Activated CD8-positive, alpha-beta T cell treated with anti-CD3 and anti-CD28 coated beads for 36 hours (primary cell): ENCODE measurements around the gene RUSC1. TPM values are rescaled to one million over a fixed set of nuclear protein-coding genes. Genes with fewer than 3 reads are reported as not detected.

Experiments used
- ATAC-seq: fragments of 200-7000 bp; cut with Tn5 transposase; one replicate; pipeline ENCODE4 v1.10.0; 2021; ENCODE audit warnings: mild to moderate bottlenecking, moderate library complexity
- CTCF ChIA-PET: fragments of 350-600 bp; sonication (Branson Sonifier 250); formaldehyde crosslinking; loops from one replicate; lab custom pipeline; 2021; ENCODE audit warnings: antibody characterized with exemption; lab: Charles Lee
- POLR2A ChIA-PET: fragments of 350-600 bp; sonication (Branson Sonifier 250); formaldehyde crosslinking; loops from one replicate; lab custom pipeline; 2021; ENCODE audit warnings: antibody characterized with exemption; lab: Charles Lee
- DNase-seq: peaks from one replicate; pipeline ENCODE4 v3.0.0-alpha.2; 2020
- H3K27ac Mint-ChIP-seq: one replicate; pipeline ENCODE4 v1.8.0; 2021; ENCODE audit warnings: mild to moderate bottlenecking, mixed read lengths
- H3K27me3 Mint-ChIP-seq: one replicate; pipeline ENCODE4 v1.8.0; 2021; ENCODE audit warnings: mixed read lengths
- H3K36me3 Mint-ChIP-seq: one replicate; pipeline ENCODE4 v1.8.0; 2021; ENCODE audit warnings: low read depth, mixed read lengths
- H3K4me1 Mint-ChIP-seq: one replicate; pipeline ENCODE4 v1.8.0; 2021; ENCODE audit warnings: low read depth, mixed read lengths
- H3K4me3 Mint-ChIP-seq: one replicate; pipeline ENCODE4 v1.8.0; 2021; ENCODE audit warnings: mild to moderate bottlenecking, moderate library complexity, mixed read lengths
- H3K9me3 Mint-ChIP-seq: one replicate; pipeline ENCODE4 v1.8.0; 2021; ENCODE audit warnings: mixed read lengths
- intact Hi-C: fragments of 100-400 bp; cut with micrococcal nuclease; formaldehyde crosslinking; loops from one replicate; pipeline ENCODE4 v1.10.0; 2022
- total RNA-seq, 2 experiments: library from RNA; stranded (reverse); gene quantifications; one replicate each; pipeline ENCODE4 v1.2.3, GENCODE V29; 2021
- TF ChIP-seq, protein P1 (sequence below): fragments of 200-600 bp; IDR thresholded peaks from one replicate; pipeline ENCODE4 v1.8.0; 2022; ENCODE audit warnings: antibody characterized with exemption, mild to moderate bottlenecking

Gene RUSC1
- total RNA-seq, 2 experiments from 2014 or later, result 21.2 to 21.6 TPM

DNA sequence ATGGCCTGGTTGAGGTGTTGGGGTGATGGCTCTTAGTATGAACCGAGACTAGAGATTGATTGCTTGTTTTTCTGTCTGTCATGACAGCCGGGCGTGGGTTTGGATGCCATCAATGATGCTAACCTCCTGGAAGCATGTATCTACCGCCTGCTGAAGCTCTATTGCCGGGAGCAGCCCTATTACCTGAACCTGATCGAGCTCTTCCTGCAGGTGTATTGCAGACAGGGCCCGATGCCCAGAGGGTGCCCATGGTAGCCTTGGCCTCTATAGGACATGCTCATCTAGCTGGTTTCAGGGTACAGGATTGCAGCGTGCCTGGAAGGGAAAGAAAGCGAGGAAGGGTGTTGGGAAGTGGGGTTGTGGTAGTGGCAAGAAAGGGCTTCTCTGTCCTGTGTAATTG is 2.6 kb upstream of the RUSC1 start:
- H3K4me3 Mint-ChIP-seq, result no peak overlapping the region
- intact Hi-C loops, result no loop called here
- no peak for DNase-seq
- H3K4me1 Mint-ChIP-seq, result peaks cover 34% of the 10 kb centered on the region
- CTCF ChIA-PET, result interaction anchor here (0.7 to 1.4 kb wide), 3 partner anchors 67 to 292 kb away, joined by 3 to 4 read pairs (median 3); partner anchors contain the start of gene MSTO1
- TF ChIP-seq, protein P1, sequence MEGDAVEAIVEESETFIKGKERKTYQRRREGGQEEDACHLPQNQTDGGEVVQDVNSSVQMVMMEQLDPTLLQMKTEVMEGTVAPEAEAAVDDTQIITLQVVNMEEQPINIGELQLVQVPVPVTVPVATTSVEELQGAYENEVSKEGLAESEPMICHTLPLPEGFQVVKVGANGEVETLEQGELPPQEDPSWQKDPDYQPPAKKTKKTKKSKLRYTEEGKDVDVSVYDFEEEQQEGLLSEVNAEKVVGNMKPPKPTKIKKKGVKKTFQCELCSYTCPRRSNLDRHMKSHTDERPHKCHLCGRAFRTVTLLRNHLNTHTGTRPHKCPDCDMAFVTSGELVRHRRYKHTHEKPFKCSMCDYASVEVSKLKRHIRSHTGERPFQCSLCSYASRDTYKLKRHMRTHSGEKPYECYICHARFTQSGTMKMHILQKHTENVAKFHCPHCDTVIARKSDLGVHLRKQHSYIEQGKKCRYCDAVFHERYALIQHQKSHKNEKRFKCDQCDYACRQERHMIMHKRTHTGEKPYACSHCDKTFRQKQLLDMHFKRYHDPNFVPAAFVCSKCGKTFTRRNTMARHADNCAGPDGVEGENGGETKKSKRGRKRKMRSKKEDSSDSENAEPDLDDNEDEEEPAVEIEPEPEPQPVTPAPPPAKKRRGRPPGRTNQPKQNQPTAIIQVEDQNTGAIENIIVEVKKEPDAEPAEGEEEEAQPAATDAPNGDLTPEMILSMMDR, result no peak
- no peak overlapping the region for H3K27ac Mint-ChIP-seq
- no peaks in the 10 kb centered on the region for H3K27me3 Mint-ChIP-seq
- no peaks in the 10 kb centered on the region for H3K9me3 Mint-ChIP-seq
- peaks cover 51% of the 10 kb centered on the region for H3K36me3 Mint-ChIP-seq
- ATAC-seq, result no peak
- POLR2A ChIA-PET, result interaction anchor here (0.7 to 1.2 kb wide), 3 partner anchors 10 to 124 kb away, joined by 3 read pairs; partner anchors contain the start of gene FDPS

DNA sequence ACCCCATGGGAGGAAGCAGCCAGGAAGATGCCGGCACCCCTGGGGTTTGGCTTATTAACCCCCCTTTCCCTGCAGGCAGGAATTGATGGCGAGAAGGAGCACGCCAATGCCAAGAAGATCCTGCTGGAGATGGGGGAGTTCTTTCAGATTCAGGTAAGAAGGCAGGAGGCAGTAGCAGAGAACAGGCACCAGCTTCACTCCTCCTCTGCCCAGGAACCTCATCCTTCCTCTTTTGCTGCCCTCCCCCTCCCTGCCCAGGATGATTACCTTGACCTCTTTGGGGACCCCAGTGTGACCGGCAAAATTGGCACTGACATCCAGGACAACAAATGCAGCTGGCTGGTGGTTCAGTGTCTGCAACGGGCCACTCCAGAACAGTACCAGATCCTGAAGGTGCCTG is 1.2 kb upstream of the RUSC1 start:
- TF ChIP-seq, protein P1, result no peak
- Mint-ChIP-seq H3K27me3 (no peaks in the 10 kb centered on the region), H3K4me3 (no peak overlapping the region), H3K36me3 (peaks cover 45% of the 10 kb centered on the region), H3K4me1 (peaks cover 33% of the 10 kb centered on the region), H3K9me3 (no peaks in the 10 kb centered on the region), H3K27ac (no peak overlapping the region)
- ATAC-seq (no peak), DNase-seq (no peak)
- ChIA-PET CTCF (interaction anchor here (3.3 to 6.1 kb wide), 2 partner anchors 12 to 70 kb away, joined by 21 to 170 read pairs; partner anchors contain the start of gene FDPS), POLR2A (interaction anchor here (1.0 to 4.8 kb wide), 3 partner anchors 47 to 69 kb away, joined by 3 to 24 read pairs (median 3); partner anchors contain the start of gene CLK2)
- intact Hi-C loops, result no loop called here

DNA sequence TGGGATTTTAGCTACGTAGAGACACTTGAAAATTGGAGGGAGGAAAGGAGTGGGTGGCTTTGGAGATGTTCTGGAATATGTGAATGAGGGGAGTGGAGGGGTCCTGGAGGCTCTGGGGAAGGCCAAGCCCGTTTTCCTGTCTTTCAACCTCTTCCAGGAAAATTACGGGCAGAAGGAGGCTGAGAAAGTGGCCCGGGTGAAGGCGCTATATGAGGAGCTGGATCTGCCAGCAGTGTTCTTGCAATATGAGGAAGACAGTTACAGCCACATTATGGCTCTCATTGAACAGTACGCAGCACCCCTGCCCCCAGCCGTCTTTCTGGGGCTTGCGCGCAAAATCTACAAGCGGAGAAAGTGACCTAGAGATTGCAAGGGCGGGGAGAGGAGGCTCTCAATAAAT is 442 bp upstream of the RUSC1 start:
- TF ChIP-seq, protein P1, result no peak
- POLR2A ChIA-PET, result interaction anchor here (0.7 to 4.8 kb wide), 4 partner anchors 10 to 69 kb away, joined by 3 to 31 read pairs (median 14); partner anchors contain the start of gene FDPS
- Mint-ChIP-seq H3K36me3 (peaks cover 39% of the 10 kb centered on the region), H3K9me3 (no peaks in the 10 kb centered on the region), H3K4me1 (peaks cover 36% of the 10 kb centered on the region), H3K4me3 (peak overlapping the region; percentile 0), H3K27ac (no peak overlapping the region), H3K27me3 (no peaks in the 10 kb centered on the region)
- DNase-seq, result no peak
- CTCF ChIA-PET, result interaction anchor here (0.8 to 6.1 kb wide), 6 partner anchors 11 to 113 kb away, joined by 3 to 170 read pairs (median 4); partner anchors contain the start of gene FDPS
- ATAC-seq, result no peak
- intact Hi-C loops, result loop anchor here (5.0 kb wide), 1 partner anchor 43 kb away; the partner anchor contains the start of gene HCN3

DNA sequence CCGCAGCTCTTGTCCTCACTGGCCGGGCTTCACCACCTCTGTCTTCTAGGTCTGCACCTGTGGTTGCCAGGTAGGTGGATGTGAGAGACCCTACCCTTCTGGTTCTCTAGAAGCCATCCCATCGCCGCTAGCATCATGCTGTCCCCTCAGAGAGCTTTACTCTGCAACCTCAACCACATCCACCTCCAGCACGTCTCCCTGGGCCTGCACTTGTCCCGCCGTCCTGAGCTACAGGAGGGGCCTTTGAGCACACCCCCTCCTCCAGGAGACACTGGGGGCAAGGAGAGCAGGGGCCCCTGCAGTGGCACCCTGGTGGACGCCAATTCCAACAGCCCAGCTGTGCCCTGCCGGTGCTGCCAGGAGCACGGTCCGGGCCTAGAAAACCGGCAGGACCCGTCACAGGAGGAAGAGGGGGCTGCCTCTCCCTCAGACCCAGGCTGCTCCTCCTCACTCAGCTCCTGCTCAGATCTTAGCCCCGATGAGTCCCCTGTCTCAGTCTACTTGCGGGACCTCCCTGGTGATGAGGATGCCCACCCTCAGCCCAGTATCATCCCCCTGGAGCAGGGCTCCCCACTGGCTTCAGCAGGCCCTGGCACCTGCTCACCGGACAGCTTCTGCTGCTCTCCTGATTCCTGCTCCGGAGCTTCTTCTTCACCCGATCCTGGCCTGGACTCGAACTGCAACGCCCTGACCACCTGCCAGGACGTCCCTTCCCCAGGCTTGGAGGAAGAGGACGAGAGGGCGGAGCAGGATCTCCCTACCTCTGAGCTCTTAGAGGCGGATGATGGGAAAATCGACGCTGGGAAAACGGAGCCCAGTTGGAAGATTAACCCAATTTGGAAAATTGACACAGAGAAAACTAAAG is 1.2 kb downstream of the RUSC1 start:
- ATAC-seq, result no peak
- TF ChIP-seq, protein P1, result no peak
- Mint-ChIP-seq H3K36me3 (peaks cover 33% of the 10 kb centered on the region), H3K4me3 (peak overlapping the region; percentile 81), H3K27ac (no peak overlapping the region), H3K27me3 (no peaks in the 10 kb centered on the region), H3K4me1 (peaks cover 43% of the 10 kb centered on the region), H3K9me3 (no peaks in the 10 kb centered on the region)
- ChIA-PET POLR2A (interaction anchor here (0.6 to 4.8 kb wide), 8 partner anchors 12 to 287 kb away, joined by 3 to 31 read pairs (median 5); partner anchors contain the start of genes FDPS, SCAMP3 and THBS3), CTCF (interaction anchor here (0.8 to 6.1 kb wide), 16 partner anchors 11 to 237 kb away, joined by 3 to 170 read pairs (median 4); partner anchors contain the start of genes CLK2, FDPS, KRTCAP2 and MTX1)
- DNase-seq, result peak; percentile 19
- intact Hi-C loops, result loop anchor here (5.0 kb wide), 1 partner anchor 45 kb away; the partner anchor contains the start of gene HCN3
